ENCODE data around the gene LRRN2.

LRRN2 gene

GRCh38 chr1:204702552-204703267, 17.2 kb upstream of the LRRN2 start:
- no peak for ATAC-seq

GRCh38 chr1:204701229-204701628, 15.7 kb upstream of the LRRN2 start:
- ATAC-seq = no peak
- TF ChIP-seq ISL1 (CRISPR knock-in tag; IDR thresholded peaks at IDR 0.05) (no peak), RARB (CRISPR knock-in tag; IDR thresholded peaks at IDR 0.05) (no peak), CSRNP3 (CRISPR knock-in tag; IDR thresholded peaks at IDR 0.05) (no peak), CREB5 (CRISPR knock-in tag; IDR thresholded peaks at IDR 0.05; ENCODE audit: low read depth) (no peak), ZNF565 (CRISPR knock-in tag; conservative IDR thresholded peaks at IDR 0.05; ENCODE audit: low read depth) (no peak), BACH2 (CRISPR knock-in tag; IDR thresholded peaks at IDR 0.05; ENCODE audit: borderline replicate concordance) (no peak), ZNF8 (CRISPR knock-in tag; IDR thresholded peaks at IDR 0.05) (no peak), ZC3H10 (CRISPR knock-in tag; IDR thresholded peaks at IDR 0.05) (no peak), CSDC2 (CRISPR knock-in tag; IDR thresholded peaks at IDR 0.05) (no peak), ESRRG (CRISPR knock-in tag; IDR thresholded peaks at IDR 0.05) (no peak), ARNTL (CRISPR knock-in tag; IDR thresholded peaks at IDR 0.05; ENCODE audit: borderline replicate concordance, low read depth) (no peak), TSHZ2 (CRISPR knock-in tag; IDR thresholded peaks at IDR 0.05) (no peak), PATZ1 (CRISPR knock-in tag; IDR thresholded peaks at IDR 0.05; ENCODE audit: borderline replicate concordance) (no peak)

More at GRCh38 chr1:204702552-204703267, 17.2 kb upstream of the LRRN2 start:
- TF ChIP-seq CREB5 (CRISPR knock-in tag; IDR thresholded peaks at IDR 0.05; ENCODE audit: low read depth) (no peak), ARNTL (CRISPR knock-in tag; IDR thresholded peaks at IDR 0.05; ENCODE audit: borderline replicate concordance, low read depth) (no peak), TOX (CRISPR knock-in tag; IDR thresholded peaks at IDR 0.05; ENCODE audit: borderline replicate concordance) (no peak), PPARA (CRISPR knock-in tag; IDR thresholded peaks at IDR 0.05; ENCODE audit: borderline replicate concordance) (no peak), PATZ1 (CRISPR knock-in tag; IDR thresholded peaks at IDR 0.05; ENCODE audit: borderline replicate concordance) (no peak), ZNF8 (CRISPR knock-in tag; IDR thresholded peaks at IDR 0.05) (no peak), CSDC2 (CRISPR knock-in tag; IDR thresholded peaks at IDR 0.05) (no peak)

GRCh38 chr1:204697893-204698292, 12.4 kb upstream of the LRRN2 start:
- TF ChIP-seq TSHZ2 (CRISPR knock-in tag; IDR thresholded peaks at IDR 0.05) (no peak), PPARA (CRISPR knock-in tag; IDR thresholded peaks at IDR 0.05; ENCODE audit: borderline replicate concordance) (no peak), ZNF8 (CRISPR knock-in tag; IDR thresholded peaks at IDR 0.05) (no peak)
- ATAC-seq = no peak

Measured in SK-N-SH treated with all-trans-retinoic acid at 6 μM for 48 hours (cell line).